ENCODE results near the gene GRP. TPM values are rescaled to one million over a fixed set of nuclear protein-coding genes. Genes with fewer than 3 reads are reported as not detected.

The GRP gene
- polyA plus RNA-seq, 3 donors: not detected

GRCh38 chr18:59210299-59210698 is 9.7 kb upstream of the GRP start:
- no peak for TF ChIP-seq CTCF (IDR thresholded peaks at IDR 0.05)
- no peaks in the 10 kb centered on the region for H4K20me1 ChIP-seq (ENCODE audit: insufficient read depth, low read length)
- no peaks in the 10 kb centered on the region for H3K27me3 ChIP-seq (ENCODE audit: control insufficient read depth in 2 of 2, insufficient read depth in 2 of 2, low read length in 2 of 2)
- intact Hi-C loops (cut with micrococcal nuclease): no loop called here
- no peak overlapping the region for H3K9ac ChIP-seq (ENCODE audit: insufficient read depth, low read length, poor library complexity, severe bottlenecking)
- Mint-ChIP-seq H3K27me3 (ENCODE audit: low read depth in 3 of 3) (peaks cover 1 to 9% (median 3%) of the 10 kb centered on the region in 3 donors), H3K4me3 (no peak overlapping the region), H3K4me1 (no peaks in the 10 kb centered on the region), H3K9me3 (peaks cover 0 to 3% (median 0%) of the 10 kb centered on the region in 7 donors), H3K27ac (no peak overlapping the region), H3K36me3 (no peaks in the 10 kb centered on the region)
- no peaks in the 10 kb centered on the region for H3K4me1 ChIP-seq (ENCODE audit: control insufficient read depth in 1 of 2, insufficient read depth in 2 of 2, low read length in 2 of 2)
- H3K27ac ChIP-seq (ENCODE audit: low read depth in 1 of 2, low read length in 2 of 2): no peak overlapping the region
- no peaks in the 10 kb centered on the region for H3K79me2 ChIP-seq (ENCODE audit: insufficient read depth, low read length)
- no peak overlapping the region for H3K4me3 ChIP-seq (replicated peaks in 1 of 3; ENCODE audit: low read depth in 2 of 3, low read length in 3 of 3)
- no peak for DNase-seq
- no peak overlapping the region for H3K4me2 ChIP-seq (replicated peaks; ENCODE audit: extremely low read depth, low read length, poor library complexity, severe bottlenecking)
- no peaks in the 10 kb centered on the region for H3K9me3 ChIP-seq (replicated peaks in 1 of 2; ENCODE audit: control insufficient read depth in 1 of 2, insufficient read depth in 1 of 2, low read length in 2 of 2)
- no peak overlapping the region for H2AFZ ChIP-seq (ENCODE audit: insufficient read depth, low read depth, low read length, poor library complexity, severe bottlenecking)
- no peaks in the 10 kb centered on the region for H3K36me3 ChIP-seq (replicated peaks in 1 of 2; ENCODE audit: control insufficient read depth in 1 of 2, insufficient read depth in 2 of 2, low read length in 2 of 2)
- whole genome bisulfite sequencing (ENCODE audit: insufficient coverage): 90% methylated on average over 3 of the region's 4 CpGs

- no peak for DNase-seq
- no peak for TF ChIP-seq CTCF (IDR thresholded peaks at IDR 0.05)
- peaks cover 0 to 3% (median 0%) of the 10 kb centered on the region in 7 donors for H3K9me3 Mint-ChIP-seq
- H3K4me3 Mint-ChIP-seq: no peak overlapping the region
- H3K27me3 Mint-ChIP-seq (ENCODE audit: low read depth in 3 of 3): peaks cover 5 to 9% (median 6%) of the 10 kb centered on the region in 3 donors
- Histone ChIP-seq H3K4me2 (replicated peaks; ENCODE audit: extremely low read depth, low read length, poor library complexity, severe bottlenecking) (no peak overlapping the region), H3K36me3 (replicated peaks in 1 of 2; ENCODE audit: control insufficient read depth in 1 of 2, insufficient read depth in 2 of 2, low read length in 2 of 2) (no peaks in the 10 kb centered on the region), H3K4me3 (replicated peaks in 1 of 3; ENCODE audit: low read depth in 2 of 3, low read length in 3 of 3) (no peak overlapping the region), H3K79me2 (ENCODE audit: insufficient read depth, low read length) (no peaks in the 10 kb centered on the region), H3K9ac (ENCODE audit: insufficient read depth, low read length, poor library complexity, severe bottlenecking) (no peak overlapping the region), H4K20me1 (ENCODE audit: insufficient read depth, low read length) (no peaks in the 10 kb centered on the region), H3K4me1 (ENCODE audit: control insufficient read depth in 1 of 2, insufficient read depth in 2 of 2, low read length in 2 of 2) (no peaks in the 10 kb centered on the region), H2AFZ (ENCODE audit: insufficient read depth, low read depth, low read length, poor library complexity, severe bottlenecking) (no peak overlapping the region), H3K27me3 (ENCODE audit: control insufficient read depth in 2 of 2, insufficient read depth in 2 of 2, low read length in 2 of 2) (no peaks in the 10 kb centered on the region), H3K27ac (ENCODE audit: low read depth in 1 of 2, low read length in 2 of 2) (no peak overlapping the region), H3K9me3 (replicated peaks in 1 of 2; ENCODE audit: control insufficient read depth in 1 of 2, insufficient read depth in 1 of 2, low read length in 2 of 2) (no peaks in the 10 kb centered on the region)
- WGBS (ENCODE audit: insufficient coverage): 100% methylated on average over 2 of the region's 2 CpGs
- intact Hi-C loops (cut with micrococcal nuclease): no loop called here
- H3K36me3 Mint-ChIP-seq: no peaks in the 10 kb centered on the region
- no peaks in the 10 kb centered on the region for H3K4me1 Mint-ChIP-seq
- H3K27ac Mint-ChIP-seq: no peak overlapping the region
Measured at GRCh38 chr18:59211629-59212028, 8.3 kb upstream of the GRP start.

All from CD14-positive monocyte (primary cell).